H1 (cell line): ENCODE results near the gene NAT9. TPM values are rescaled to one million over a fixed set of nuclear protein-coding genes. Genes with fewer than 3 reads are reported as not detected.

ENCODE experiments used
- CTCF ChIA-PET: fragments of 300-600 bp; sonication (Branson Sonifier 250); formaldehyde crosslinking; loops from one replicate; lab custom pipeline; 2021; ENCODE audit not compliant: partially characterized antibody; lab: Charles Lee
- POLR2A ChIA-PET: fragments of 300-600 bp; sonication (Branson Sonifier 250); formaldehyde crosslinking; loops from one replicate; lab custom pipeline; 2021; ENCODE audit warnings: inconsistent platforms; ENCODE audit not compliant: partially characterized antibody; lab: Charles Lee
- DNase-seq, 2 experiments: peaks; one replicate each; pipeline versions ENCODE4 v3.0.0 to v3.0.0-alpha.2; 2010 to 2022; ENCODE audit warnings: low spot score in 2 of 2, low read depth in 1 of 2, mixed read lengths in 1 of 2
- FAIRE-seq: peaks from 2 replicates; lab custom pipeline; 2011; peaks lifted over from hg19 to GRCh38; lab: Jason Lieb, UNC
- H2AFZ ChIP-seq: 2 replicates; pipeline ENCODE4 v1.8.1; 2012; ENCODE audit warnings: low read length, inconsistent platforms
- H2AK5ac ChIP-seq: 2 replicates; pipeline ENCODE4 v1.6.1; 2013; ENCODE audit warnings: low read depth, low read length
- H2BK120ac ChIP-seq: replicated peaks from 2 replicates; pipeline ENCODE3; 2013; ENCODE audit warnings: low read depth, low read length, inconsistent platforms
- H2BK12ac ChIP-seq: 2 replicates; pipeline ENCODE4 v1.6.1; 2013; ENCODE audit warnings: low read depth, low read length
- H2BK15ac ChIP-seq: 2 replicates; pipeline ENCODE4 v1.6.1; 2013; ENCODE audit warnings: low read length
- H2BK20ac ChIP-seq: 2 replicates; pipeline ENCODE4 v1.6.1; 2013; ENCODE audit warnings: low read length
- H2BK5ac ChIP-seq: 2 replicates; pipeline ENCODE4 v1.6.1; 2013; ENCODE audit warnings: low read depth, low read length
- H3K14ac ChIP-seq: 2 replicates; pipeline ENCODE4 v1.6.1; 2013; ENCODE audit warnings: inconsistent platforms; ENCODE audit not compliant: insufficient read length
- H3K18ac ChIP-seq: 2 replicates; pipeline ENCODE4 v1.6.1; 2013; ENCODE audit warnings: low read length; ENCODE audit errors: extremely low read depth
- H3K23ac ChIP-seq: 2 replicates; pipeline ENCODE4 v1.6.1; 2013; ENCODE audit warnings: inconsistent platforms; ENCODE audit not compliant: insufficient read length
- H3K23me2 ChIP-seq: 2 replicates; pipeline ENCODE4 v1.6.1; 2013; ENCODE audit warnings: low read depth, low read length
- H3K27ac ChIP-seq: 2 replicates; pipeline ENCODE4 v1.6.1; 2011; ENCODE audit warnings: low read depth, low read length, inconsistent platforms
- H3K27me3 ChIP-seq, 4 experiments: replicated peaks in 1 of 4; 1 replicate in 1 of 4; 2 replicates in 3 of 4; pipeline versions ENCODE4 v1.6.1 to v1.8.1; 2011 to 2013; ENCODE audit warnings: low read length in 3 of 4, mild to moderate bottlenecking in 3 of 4, inconsistent platforms in 2 of 4, mixed read lengths in 2 of 4, moderate library complexity in 1 of 4; ENCODE audit not compliant: control insufficient read depth in 3 of 4, insufficient read depth in 3 of 4; ENCODE audit errors: extremely low read depth in 1 of 4
- H3K36me3 ChIP-seq, 4 experiments: 2 replicates each; pipeline versions ENCODE4 v1.6.1 to v1.8.1; 2011 to 2013; ENCODE audit warnings: mild to moderate bottlenecking in 4 of 4, low read length in 3 of 4, moderate library complexity in 2 of 4, control low read depth in 1 of 4, inconsistent platforms in 1 of 4; ENCODE audit not compliant: insufficient read depth in 4 of 4, control insufficient read depth in 2 of 4
- H3K4ac ChIP-seq: replicated peaks from 2 replicates; pipeline ENCODE3; 2013; ENCODE audit warnings: low read length, low read depth, mixed read lengths, inconsistent platforms; ENCODE audit not compliant: insufficient read length
- H3K4me1 ChIP-seq, 4 experiments: replicated peaks in 1 of 4; 1 replicate in 1 of 4; 2 replicates in 3 of 4; pipeline versions ENCODE4 v1.6.1 to v1.8.1; 2011 to 2013; ENCODE audit warnings: low read length in 3 of 4, inconsistent platforms in 2 of 4, mixed read lengths in 1 of 4; ENCODE audit not compliant: insufficient read depth in 4 of 4, control insufficient read depth in 3 of 4
- H3K4me2 ChIP-seq, 2 experiments: 2 replicates each; pipeline versions ENCODE4 v1.6.1 to v1.8.1; 2011 to 2013; ENCODE audit warnings: low read depth in 2 of 2, low read length in 2 of 2, control low read depth in 1 of 2, inconsistent platforms in 1 of 2, mild to moderate bottlenecking in 1 of 2; ENCODE audit not compliant: insufficient read depth in 1 of 2
- H3K4me3 ChIP-seq, 4 experiments: fragments of 200-600, 300-600 bp in 1 of 4; sonication (generic), shearing (Covaris generic), sonication (Bioruptor Twin) in 1 of 4; 2 replicates each; pipeline versions ENCODE4 v1.5.1 to v1.8.1; 2011 to 2016; ENCODE audit warnings: low read length in 4 of 4, low read depth in 3 of 4, control low read depth in 2 of 4, inconsistent platforms in 2 of 4, mild to moderate bottlenecking in 2 of 4, mixed read lengths in 1 of 4, moderate library complexity in 1 of 4; ENCODE audit not compliant: insufficient read depth in 2 of 4; ENCODE audit errors: extremely low read depth in 1 of 4
- H3K56ac ChIP-seq: replicated peaks from 2 replicates; pipeline ENCODE3; 2013; ENCODE audit warnings: low read depth, mild to moderate bottlenecking, mixed read lengths, low read length, inconsistent platforms; ENCODE audit not compliant: insufficient read length
- H3K79me1 ChIP-seq: 2 replicates; pipeline ENCODE4 v1.6.1; 2013; ENCODE audit warnings: low read depth, low read length, control low read depth
- H3K79me2 ChIP-seq, 2 experiments: 2 replicates each; pipeline versions ENCODE4 v1.6.1 to v1.8.1; 2012 to 2013; ENCODE audit warnings: low read length in 2 of 2, mild to moderate bottlenecking in 2 of 2, inconsistent platforms in 1 of 2; ENCODE audit not compliant: insufficient read depth in 2 of 2, control insufficient read depth in 1 of 2
- H3K9ac ChIP-seq, 4 experiments: replicated peaks in 1 of 4; 1 replicate in 1 of 4; 2 replicates in 3 of 4; pipeline versions ENCODE4 v1.6.1 to v1.8.1; 2011 to 2013; ENCODE audit warnings: low read depth in 3 of 4, low read length in 3 of 4, control low read depth in 2 of 4, mild to moderate bottlenecking in 2 of 4, moderate library complexity in 2 of 4, inconsistent platforms in 1 of 4; ENCODE audit errors: extremely low read depth in 1 of 4
- H3K9me3 ChIP-seq, 2 experiments: 2 replicates each; pipeline versions ENCODE4 v1.6.1 to v1.8.1; 2012 to 2013; ENCODE audit warnings: mild to moderate bottlenecking in 2 of 2, moderate library complexity in 2 of 2, control low read depth in 1 of 2, inconsistent platforms in 1 of 2, low read depth in 1 of 2, low read length in 1 of 2, mixed read lengths in 1 of 2; ENCODE audit not compliant: insufficient read depth in 2 of 2
- H4K20me1 ChIP-seq, 2 experiments: replicated peaks in 1 of 2; 2 replicates each; pipeline versions ENCODE3 to v1.8.1; 2011 to 2013; ENCODE audit warnings: inconsistent platforms in 2 of 2, low read length in 2 of 2, mild to moderate bottlenecking in 1 of 2; ENCODE audit not compliant: insufficient read depth in 2 of 2, control insufficient read depth in 1 of 2
- H4K5ac ChIP-seq: 2 replicates; pipeline ENCODE4 v1.6.1; 2013; ENCODE audit warnings: low read length, low read depth, mixed read lengths, inconsistent platforms; ENCODE audit not compliant: insufficient read length
- H4K8ac ChIP-seq: 2 replicates; pipeline ENCODE4 v1.8.0; 2013; ENCODE audit warnings: mild to moderate bottlenecking, moderate library complexity, low read length, inconsistent platforms; ENCODE audit not compliant: insufficient read depth; ENCODE audit errors: extremely low read depth
- H4K91ac ChIP-seq: replicated peaks from 2 replicates; pipeline ENCODE3; 2013; ENCODE audit warnings: low read length, mixed read lengths, inconsistent platforms; ENCODE audit not compliant: insufficient read length
- BACH1 ChIP-seq: IDR thresholded peaks from 2 replicates; pipeline ENCODE4 v1.6.1; 2012; ENCODE audit warnings: low read length, improper control_type of control experiment
- CTCF ChIP-seq, 3 experiments: IDR thresholded peaks; 1 replicate in 2 of 3; 2 replicates in 1 of 3; pipeline versions ENCODE4 v1.5.1 to v1.6.1; 2011; ENCODE audit warnings: low read length in 3 of 3, mild to moderate bottlenecking in 3 of 3, inconsistent platforms in 2 of 3, low read depth in 1 of 3, moderate library complexity in 1 of 3; ENCODE audit not compliant: insufficient read depth in 1 of 3; ENCODE audit errors: control extremely low read depth in 1 of 3
- HDAC6 ChIP-seq: IDR thresholded peaks from one replicate; pipeline ENCODE4 v1.7.1; 2012; ENCODE audit warnings: low read depth, mild to moderate bottlenecking, inconsistent platforms, low read length, moderate library complexity
- SP4 ChIP-seq: IDR thresholded peaks from 2 replicates; pipeline ENCODE4 v1.6.1; 2012; ENCODE audit warnings: low read length, inconsistent platforms
- TAF1 ChIP-seq: IDR thresholded peaks from 2 replicates; pipeline ENCODE4 v1.6.1; 2011; ENCODE audit warnings: mild to moderate bottlenecking, low read depth, low read length
- WGBS, 2 experiments: shearing (Covaris generic) in 1 of 2; methylation state at CpG; one replicate each; pipeline versions ENCODE4 v1.1.6 to v1.1.7; 2013 to 2015; ENCODE audit warnings: low lambda C conversion rate in 2 of 2, mixed read lengths in 2 of 2, inconsistent platforms in 1 of 2, low coverage in 1 of 2, missing lambda C conversion rate in 1 of 2; ENCODE audit not compliant: insufficient replicate concordance in 2 of 2, insufficient coverage in 1 of 2, insufficient read length in 1 of 2; ENCODE audit errors: extremely low coverage in 1 of 2, missing lambda C conversion rate in 1 of 2; 5-methylcytosine and 5-hydroxymethylcytosine counted together
- polyA plus RNA-seq, 7 experiments: library from polyadenylated mRNA; depleted of rRNA in 3 of 7; stranded (reverse) in 5 of 7; unstranded in 2 of 7; fragments of >200 nt in 5 of 7; fragments of 200-250 nt in 2 of 7; gene quantifications; 1 replicate in 5 of 7; 2 replicates in 1 of 7; 4 replicates in 1 of 7; pipeline versions ENCODE4 v1.2.1 to v1.2.3, GENCODE V29; 2011 to 2013; ENCODE audit warnings: missing spikeins in 2 of 7, mixed read lengths in 2 of 7
- total RNA-seq: library from RNA; stranded (reverse); fragmentation: NEBNext Ultra II Directional; extraction: Animal tissue kit (Norgen Biotek cat#: 25700); gene quantifications from 2 replicates; pipeline ENCODE4 v1.2.1, GENCODE V29; 2021

NAT9 gene
- total and polyA plus RNA-seq, 2 of the 8 experiments (the other 6 are each of a cell fraction or from before 2014, with no cell fraction given): 32.3 to 42.7 TPM

DNA sequence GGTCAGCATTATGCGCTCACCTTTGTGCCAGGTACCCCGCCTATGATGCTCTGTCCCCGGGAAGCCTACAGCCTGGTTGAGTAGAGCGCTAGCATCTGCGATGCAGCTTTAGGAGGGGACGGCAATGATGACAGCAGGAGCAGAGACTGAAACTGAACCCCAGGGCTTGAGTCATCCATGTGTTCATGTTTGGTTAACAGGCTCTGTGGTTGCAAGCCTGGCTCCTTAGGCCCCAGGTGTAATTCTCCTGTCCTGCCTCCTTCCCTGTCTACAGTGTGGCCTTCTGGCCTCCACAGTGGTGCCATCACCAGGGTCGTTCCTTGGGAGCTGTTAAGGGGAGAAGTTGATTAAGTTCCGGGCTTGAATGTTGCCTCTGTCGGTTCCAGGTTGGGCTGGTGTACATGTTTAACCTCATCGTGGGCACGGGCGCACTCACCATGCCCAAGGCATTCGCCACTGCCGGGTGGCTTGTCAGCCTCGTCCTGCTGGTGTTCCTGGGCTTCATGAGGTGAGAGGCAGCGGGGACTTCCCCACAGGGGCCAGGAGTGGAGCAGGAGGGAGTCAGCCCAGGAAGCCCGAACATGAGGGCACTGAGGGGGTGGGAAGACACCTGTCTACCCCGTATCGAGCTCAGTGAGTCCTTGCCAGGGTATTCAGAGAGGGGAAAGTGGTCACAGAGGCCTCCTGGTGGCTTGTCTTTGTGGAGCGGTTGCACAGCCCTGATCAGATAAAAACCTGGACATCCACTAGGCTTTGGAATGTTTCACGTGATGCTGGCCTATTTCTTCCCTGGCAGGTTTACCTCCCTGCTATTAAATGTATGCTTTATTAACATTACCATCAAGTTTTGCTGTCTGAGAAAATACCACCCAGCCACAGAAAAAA lies 9.2 kb upstream of the NAT9 start:
- H2BK20ac ChIP-seq: no peak overlapping the region
- H3K9ac ChIP-seq: no peak overlapping the region
- TF ChIP-seq SP4: no peak
- TF ChIP-seq BACH1: no peak
- no peak for TF ChIP-seq HDAC6
- peak in 1 of 3 experiments; percentile 16; a peak in 2 of 4 replicates for TF ChIP-seq CTCF (IDR thresholded peaks at IDR 0.05; ENCODE audit: control extremely low read depth in 1 of 3, insufficient read depth in 1 of 3, low read depth in 1 of 3, low read length in 3 of 3)
- no peak for TF ChIP-seq TAF1
- H3K4me3 ChIP-seq: no peak overlapping the region
- H4K5ac ChIP-seq: no peak overlapping the region
- H3K18ac ChIP-seq: no peak overlapping the region
- H2BK12ac ChIP-seq: no peak overlapping the region
- no peak overlapping the region for H3K4ac ChIP-seq
- H2BK15ac ChIP-seq: peak overlapping the region; percentile 83; the same call in 1 of the 2 replicates
- H3K23ac ChIP-seq: no peak overlapping the region
- H3K36me3 ChIP-seq: no peaks in the 10 kb centered on the region; a peak in 1 of 8 replicates
- H3K27ac ChIP-seq: no peak overlapping the region
- no peak overlapping the region for H2AFZ ChIP-seq
- H3K4me2 ChIP-seq: no peak overlapping the region
- FAIRE-seq: no peak
- H3K79me1 ChIP-seq: peaks cover 15% of the 10 kb centered on the region
- no peaks in the 10 kb centered on the region for H3K23me2 ChIP-seq
- 90% methylated on average over 21 of the region's 21 CpGs; no CpG with 5 or more reads in 1 of the 2 experiments for WGBS, 2 experiments
- no peak overlapping the region for H2BK5ac ChIP-seq
- peaks cover 0 to 3% (median 3%) of the 10 kb centered on the region in 4 experiments; a peak in 5 of 7 replicates for H3K4me1 ChIP-seq
- no peak for DNase-seq
- no peak overlapping the region; the same call in 1 of the 2 replicates for H4K8ac ChIP-seq
- peaks cover 5 to 15% of the 10 kb centered on the region in 2 experiments for H4K20me1 ChIP-seq
- no peak overlapping the region for H2AK5ac ChIP-seq
- no peaks in the 10 kb centered on the region; a peak in 1 of 4 replicates for H3K79me2 ChIP-seq
- no peak overlapping the region for H3K56ac ChIP-seq
- H3K9me3 ChIP-seq: no peaks in the 10 kb centered on the region
- CTCF ChIA-PET: interaction anchor here (0.6 to 99.6 kb wide), 9 partner anchors 7 to 1054 kb away, joined by 3 to 2981 read pairs (median 7); partner anchors contain the start of genes FDXR, GRIN2C and NHERF1
- H4K91ac ChIP-seq: no peak overlapping the region
- POLR2A ChIA-PET: no interaction called here
- H3K27me3 ChIP-seq: no peaks in the 10 kb centered on the region
- H3K14ac ChIP-seq: no peak overlapping the region
- H2BK120ac ChIP-seq: no peak overlapping the region
